Activated naive CD8-positive, alpha-beta T cell treated with anti-CD3 and anti-CD28 coated beads, Interleukin-2, amount 50 U/mL, for 24 hours (primary cell): ENCODE results near the gene PHOX2A.
"Not testable (repeated sequence)": the region's sequence is repeated elsewhere in the genome, so short reads cannot be mapped to it uniquely, and the experiment has no call there.

Experiments used
- ATAC-seq: fragments of 150-1000 bp; cut with Tn5 transposase; one replicate; pipeline ENCODE4 v1.10.0; 2021
- DNase-seq: peaks from one replicate; pipeline ENCODE4 v3.0.0; 2021
- H3K27ac Mint-ChIP-seq: one replicate; pipeline ENCODE4 v1.8.0; 2021; ENCODE audit warnings: mild to moderate bottlenecking, mixed read lengths
- H3K27me3 Mint-ChIP-seq: one replicate; pipeline ENCODE4 v1.8.0; 2021; ENCODE audit warnings: mixed read lengths
- H3K36me3 Mint-ChIP-seq: one replicate; pipeline ENCODE4 v1.8.0; 2021; ENCODE audit warnings: low read depth, mixed read lengths
- H3K4me1 Mint-ChIP-seq: one replicate; pipeline ENCODE4 v1.8.0; 2021; ENCODE audit warnings: mixed read lengths
- H3K4me3 Mint-ChIP-seq: one replicate; pipeline ENCODE4 v1.8.0; 2021; ENCODE audit warnings: mild to moderate bottlenecking, moderate library complexity, mixed read lengths
- H3K9me3 Mint-ChIP-seq: one replicate; pipeline ENCODE4 v1.8.0; 2021; ENCODE audit warnings: mixed read lengths

Gene PHOX2A

DNA sequence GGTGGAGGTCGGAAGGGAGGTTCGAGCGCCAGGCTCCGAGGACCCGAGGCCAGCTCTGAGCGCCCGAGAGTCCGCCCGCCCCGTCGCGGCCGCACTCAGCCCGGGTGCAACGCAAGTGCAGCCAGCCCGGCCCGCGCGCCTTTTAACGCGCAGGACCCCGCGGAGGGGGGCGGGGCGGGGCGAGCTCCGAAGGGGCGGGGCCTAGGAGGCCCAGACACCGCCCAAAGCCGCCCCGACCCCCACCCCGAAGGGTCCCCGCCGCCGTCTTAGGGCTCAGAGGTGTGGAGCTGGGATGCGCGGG is at the start of gene PHOX2A:
Gene PHOX2A, minus strand, starts transcription at position 117 of the 301 bp plus-strand sequence. CDS start 172 bp downstream, outside the sequence.
- peaks cover 19% of the 10 kb centered on the region for H3K4me1 Mint-ChIP-seq
- no peak for DNase-seq
- H3K36me3 Mint-ChIP-seq: no peaks in the 10 kb centered on the region
- H3K9me3 Mint-ChIP-seq: no peaks in the 10 kb centered on the region
- ATAC-seq: no peak
- peak within 1 kb of the TSS; percentile 1 for H3K4me3 Mint-ChIP-seq
- H3K27me3 Mint-ChIP-seq: peaks cover 49% of the 10 kb centered on the region
- H3K27ac Mint-ChIP-seq: no peak within 1 kb of the TSS

DNA sequence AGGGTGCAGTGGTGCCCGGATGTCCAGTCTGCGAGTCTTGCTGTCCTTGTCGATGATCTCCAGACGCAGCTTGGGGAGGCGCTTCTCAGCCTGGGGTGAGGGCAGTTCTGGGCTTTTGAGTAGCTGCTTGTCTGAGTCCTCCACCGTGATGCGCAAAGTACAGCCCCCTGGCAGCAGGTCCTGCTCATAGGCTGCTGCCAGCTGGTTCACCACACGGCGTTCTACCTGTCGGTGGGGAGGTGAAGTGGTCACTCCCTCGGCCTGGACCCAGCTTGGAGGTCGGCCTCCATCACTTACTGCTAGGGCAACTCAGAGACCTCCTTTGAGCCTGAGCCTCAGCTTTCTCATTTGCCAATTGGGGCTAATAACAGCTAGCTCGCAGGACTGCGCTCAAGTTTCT is 49.4 kb upstream of the PHOX2A start:
- H3K36me3 Mint-ChIP-seq: peaks cover 1% of the 10 kb centered on the region
- no peak overlapping the region for H3K27ac Mint-ChIP-seq
- no peaks in the 10 kb centered on the region for H3K27me3 Mint-ChIP-seq
- DNase-seq (no peak), ATAC-seq (no peak)
- no peaks in the 10 kb centered on the region for H3K9me3 Mint-ChIP-seq
- H3K4me1 Mint-ChIP-seq: no peaks in the 10 kb centered on the region
- no peak overlapping the region for H3K4me3 Mint-ChIP-seq

DNA sequence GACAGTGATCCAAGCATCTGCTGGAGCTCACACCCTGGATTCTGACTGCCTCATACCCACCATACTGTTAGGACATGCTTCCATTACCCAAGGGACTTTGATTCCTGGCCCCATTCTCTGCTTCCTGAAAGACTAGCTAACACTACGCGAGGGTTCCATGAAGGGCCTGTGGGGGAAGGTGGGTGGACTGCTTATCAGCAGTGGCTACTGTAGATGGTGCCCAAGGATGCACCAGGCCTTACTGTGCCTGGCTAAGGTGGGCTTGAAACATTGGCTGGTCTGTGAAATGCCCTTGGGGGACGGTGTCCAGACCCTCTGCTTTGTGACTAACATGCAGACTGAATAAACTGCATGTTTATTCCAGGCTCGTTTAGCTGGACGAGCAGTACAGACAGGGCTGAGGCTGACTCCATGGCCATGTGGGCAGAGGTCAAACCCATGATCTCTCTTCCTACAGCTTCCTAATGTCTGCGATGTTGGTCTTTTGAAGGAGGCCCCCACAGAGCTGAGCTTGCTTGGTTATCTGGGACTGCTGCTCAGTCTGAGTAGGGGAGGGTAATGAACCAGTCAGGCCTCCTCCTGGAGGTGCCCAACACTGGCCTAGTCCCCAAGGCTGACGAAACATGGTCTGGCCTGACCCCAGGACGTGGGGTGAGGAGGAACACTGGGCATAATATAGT is 48.3 kb upstream of the PHOX2A start:
- Mint-ChIP-seq H3K4me1 (no peaks in the 10 kb centered on the region), H3K36me3 (peaks cover 1% of the 10 kb centered on the region), H3K4me3 (no peak overlapping the region), H3K9me3 (no peaks in the 10 kb centered on the region), H3K27me3 (no peaks in the 10 kb centered on the region), H3K27ac (no peak overlapping the region)
- ATAC-seq (peak; percentile 18), DNase-seq (no peak)

DNA sequence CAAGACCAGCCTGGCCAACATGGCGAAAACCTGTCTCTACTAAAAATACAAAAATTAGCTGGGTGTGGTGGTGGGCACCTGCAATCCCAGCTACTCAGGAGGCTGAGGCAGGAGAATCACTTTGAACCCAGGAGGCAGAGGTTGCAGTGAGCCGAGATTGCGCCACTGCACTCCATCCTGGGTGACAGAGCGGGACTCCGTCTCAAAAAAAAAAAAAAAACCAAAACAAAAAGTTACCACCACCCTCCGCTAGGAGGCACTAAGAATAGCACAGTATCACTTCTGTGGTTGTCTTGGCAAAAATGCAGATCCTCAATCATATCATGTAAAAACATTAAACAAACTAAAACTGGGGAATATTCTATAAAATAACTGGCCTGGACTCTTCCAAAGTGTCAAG is 46.8 kb upstream of the PHOX2A start:
- not testable (repeated sequence) for H3K9me3 Mint-ChIP-seq, H3K36me3 Mint-ChIP-seq, ATAC-seq, DNase-seq, H3K4me3 Mint-ChIP-seq, H3K27me3 Mint-ChIP-seq, H3K27ac Mint-ChIP-seq, H3K4me1 Mint-ChIP-seq

DNA sequence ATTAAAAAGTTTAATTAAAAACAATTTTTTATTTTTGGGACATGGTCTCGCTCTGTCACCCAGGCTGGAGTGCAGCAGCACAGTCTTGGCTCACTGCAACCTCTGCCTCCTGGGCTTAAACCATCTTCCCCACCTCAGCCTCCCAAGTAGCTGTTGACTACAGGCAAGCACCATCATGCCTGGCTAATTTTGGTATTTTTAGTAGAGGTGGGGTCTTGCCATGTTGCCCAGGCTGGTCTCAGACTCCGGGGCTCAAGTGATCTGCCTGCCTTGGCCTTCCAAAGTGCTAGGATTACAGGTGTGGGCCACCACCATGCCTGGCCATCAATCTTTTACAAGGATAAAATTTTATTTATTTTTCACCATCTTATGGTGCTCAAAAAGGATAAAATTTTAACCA is 43.3 kb upstream of the PHOX2A start:
- DNase-seq (no peak), ATAC-seq (no peak)
- H3K4me1 Mint-ChIP-seq: no peaks in the 10 kb centered on the region
- H3K4me3 Mint-ChIP-seq: no peak overlapping the region
- peaks cover 20% of the 10 kb centered on the region for H3K27me3 Mint-ChIP-seq
- no peaks in the 10 kb centered on the region for H3K9me3 Mint-ChIP-seq
- no peak overlapping the region for H3K27ac Mint-ChIP-seq
- no peaks in the 10 kb centered on the region for H3K36me3 Mint-ChIP-seq

DNA sequence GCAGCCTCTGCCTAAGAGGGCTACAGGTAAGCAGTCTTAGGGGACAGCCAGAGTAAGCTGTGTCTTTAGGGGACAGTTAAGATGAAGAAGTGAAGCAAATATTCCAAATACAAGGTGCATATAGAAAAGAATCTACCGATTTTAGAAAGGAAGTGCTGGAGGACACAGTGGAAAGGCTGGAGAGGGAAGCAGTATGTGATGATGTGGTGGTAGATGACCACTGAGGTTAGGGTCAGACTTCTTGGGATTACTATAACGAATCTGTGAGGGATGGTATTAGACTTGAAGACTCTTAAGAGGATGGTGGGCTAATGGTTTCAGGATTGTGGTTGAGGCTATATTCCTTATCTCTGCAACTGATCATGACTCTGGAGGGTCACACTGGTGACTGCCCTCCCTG is 40.0 kb upstream of the PHOX2A start:
- Mint-ChIP-seq H3K36me3 (no peaks in the 10 kb centered on the region), H3K4me3 (no peak overlapping the region), H3K9me3 (peaks cover 3% of the 10 kb centered on the region), H3K27me3 (peaks cover 38% of the 10 kb centered on the region), H3K4me1 (no peaks in the 10 kb centered on the region), H3K27ac (no peak overlapping the region)
- no peak for DNase-seq
- no peak for ATAC-seq

DNA sequence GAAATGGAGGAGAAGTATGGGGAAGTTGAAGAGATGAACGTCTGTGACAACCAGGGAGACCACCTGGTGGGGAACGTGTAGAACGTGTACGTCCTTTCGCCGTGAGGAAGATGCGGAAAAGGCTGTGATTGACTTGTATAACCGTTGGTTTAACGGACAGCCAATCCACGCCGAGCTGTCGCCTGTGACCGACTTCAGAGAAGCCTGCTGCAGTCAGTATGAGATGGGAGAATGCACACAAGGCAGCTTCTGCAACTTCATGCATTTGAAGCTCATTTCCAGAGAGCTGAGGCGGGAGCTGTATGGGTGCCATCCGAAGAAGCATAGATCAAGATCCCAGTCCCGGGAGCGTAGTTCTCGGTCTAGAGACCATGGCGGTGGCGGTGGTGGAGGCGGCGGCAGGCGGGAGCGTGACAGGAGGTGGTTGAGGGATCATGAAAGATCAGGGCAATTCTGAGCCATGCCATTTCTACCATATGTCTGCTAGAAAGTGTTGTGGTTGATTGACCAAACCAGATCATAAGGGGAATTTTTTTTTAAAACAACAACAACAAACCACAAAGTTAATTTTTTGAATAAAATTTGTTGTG is 36.8 kb upstream of the PHOX2A start:
- Mint-ChIP-seq H3K27me3 (peaks cover 46% of the 10 kb centered on the region), H3K36me3 (no peaks in the 10 kb centered on the region), H3K27ac (no peak overlapping the region), H3K4me1 (no peaks in the 10 kb centered on the region), H3K9me3 (peaks cover 3% of the 10 kb centered on the region), H3K4me3 (no peak overlapping the region)
- no peak for DNase-seq
- ATAC-seq: no peak

DNA sequence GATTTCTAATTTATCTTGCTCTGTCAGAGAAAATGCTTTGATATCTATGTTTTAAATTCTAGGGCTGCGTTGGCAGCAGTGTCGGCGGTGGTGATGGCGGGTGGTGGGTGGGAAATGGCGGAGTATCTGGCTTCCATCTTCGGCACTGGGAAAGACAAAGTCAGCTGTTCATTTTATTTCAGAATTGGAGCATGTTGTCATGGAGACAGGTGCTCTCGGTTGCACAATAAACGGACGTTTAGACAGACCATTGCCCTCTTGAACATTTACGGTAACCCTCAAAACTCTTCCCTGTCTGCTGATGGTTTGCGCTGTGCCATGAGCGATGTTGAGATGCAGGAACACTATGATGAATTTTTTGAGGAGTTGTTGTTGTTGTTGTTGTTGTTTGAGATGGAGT is 36.1 kb upstream of the PHOX2A start:
- H3K4me1 Mint-ChIP-seq: no peaks in the 10 kb centered on the region
- DNase-seq (no peak), ATAC-seq (no peak)
- no peaks in the 10 kb centered on the region for H3K36me3 Mint-ChIP-seq
- H3K27ac Mint-ChIP-seq: no peak overlapping the region
- H3K9me3 Mint-ChIP-seq: peaks cover 3% of the 10 kb centered on the region
- no peak overlapping the region for H3K4me3 Mint-ChIP-seq
- H3K27me3 Mint-ChIP-seq: peaks cover 47% of the 10 kb centered on the region

DNA sequence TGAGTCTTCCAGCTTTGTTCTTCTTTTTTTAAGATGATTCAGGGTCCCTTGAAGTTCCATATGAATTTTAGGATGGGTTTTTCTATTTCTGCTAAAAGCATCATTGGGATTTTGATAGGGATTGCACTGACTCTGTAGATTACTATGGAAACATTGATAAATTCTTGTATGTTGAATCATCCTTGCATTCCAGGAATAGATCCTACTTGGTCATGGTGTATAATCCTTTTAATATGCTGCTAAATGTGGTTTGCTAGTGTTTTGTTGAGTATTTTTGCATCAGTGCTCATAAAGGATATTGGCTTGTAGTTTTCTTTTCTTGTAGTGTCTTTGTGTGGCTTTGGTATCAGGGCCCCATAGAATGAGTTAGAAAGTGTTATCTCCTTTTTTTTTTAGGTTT is 34.9 kb upstream of the PHOX2A start:
- Mint-ChIP-seq H3K27me3 (peaks cover 42% of the 10 kb centered on the region), H3K36me3 (no peaks in the 10 kb centered on the region), H3K9me3 (peaks cover 3% of the 10 kb centered on the region), H3K4me3 (no peak overlapping the region), H3K4me1 (no peaks in the 10 kb centered on the region), H3K27ac (no peak overlapping the region)
- ATAC-seq (no peak), DNase-seq (no peak)

DNA sequence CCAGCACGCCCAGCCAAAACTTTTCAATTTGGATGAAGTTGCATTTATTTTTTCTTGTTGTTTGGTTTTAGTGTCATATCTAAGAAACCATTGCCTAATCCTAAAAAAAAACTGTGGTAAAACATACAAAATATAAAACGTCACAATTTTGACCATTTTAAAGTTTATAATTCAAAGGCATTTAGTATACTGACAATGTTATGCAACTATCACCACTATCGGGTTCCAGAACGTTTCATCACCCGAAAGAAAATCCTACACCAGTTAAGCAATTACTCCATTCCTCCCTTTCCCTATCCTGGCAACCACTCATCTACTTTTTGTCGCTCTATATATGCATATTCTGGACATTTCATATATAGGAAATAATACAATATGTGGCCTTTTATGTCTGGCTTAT is 30.5 kb upstream of the PHOX2A start:
- H3K36me3 Mint-ChIP-seq: no peaks in the 10 kb centered on the region
- ATAC-seq: no peak
- no peaks in the 10 kb centered on the region for H3K9me3 Mint-ChIP-seq
- H3K27me3 Mint-ChIP-seq: peaks cover 22% of the 10 kb centered on the region
- no peak for DNase-seq
- H3K27ac Mint-ChIP-seq: no peak overlapping the region
- H3K4me1 Mint-ChIP-seq: peaks cover 8% of the 10 kb centered on the region
- no peak overlapping the region for H3K4me3 Mint-ChIP-seq

DNA sequence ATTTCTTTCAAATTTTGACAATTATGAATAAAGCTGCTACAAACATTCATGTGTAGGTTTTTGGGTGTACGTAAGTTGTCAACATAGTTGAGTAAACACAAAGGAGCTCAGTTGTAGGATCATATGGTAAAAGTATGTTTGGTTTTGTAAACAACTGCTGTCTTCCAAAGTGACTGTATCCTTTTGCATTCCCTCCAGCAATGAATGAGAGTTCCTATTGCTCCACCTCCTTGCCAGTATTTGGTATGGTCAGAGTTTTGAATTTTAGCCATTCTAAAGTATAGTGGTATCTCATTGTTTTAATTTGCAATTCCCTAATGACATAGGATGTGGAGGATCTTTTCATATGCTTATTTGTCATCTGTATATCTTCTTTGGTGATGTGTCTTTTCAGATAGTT is 28.0 kb upstream of the PHOX2A start:
- H3K27ac Mint-ChIP-seq: no peak overlapping the region
- H3K4me3 Mint-ChIP-seq: no peak overlapping the region
- DNase-seq: no peak
- H3K27me3 Mint-ChIP-seq: peaks cover 17% of the 10 kb centered on the region
- H3K9me3 Mint-ChIP-seq: no peaks in the 10 kb centered on the region
- ATAC-seq: no peak
- H3K4me1 Mint-ChIP-seq: peaks cover 8% of the 10 kb centered on the region
- no peaks in the 10 kb centered on the region for H3K36me3 Mint-ChIP-seq

DNA sequence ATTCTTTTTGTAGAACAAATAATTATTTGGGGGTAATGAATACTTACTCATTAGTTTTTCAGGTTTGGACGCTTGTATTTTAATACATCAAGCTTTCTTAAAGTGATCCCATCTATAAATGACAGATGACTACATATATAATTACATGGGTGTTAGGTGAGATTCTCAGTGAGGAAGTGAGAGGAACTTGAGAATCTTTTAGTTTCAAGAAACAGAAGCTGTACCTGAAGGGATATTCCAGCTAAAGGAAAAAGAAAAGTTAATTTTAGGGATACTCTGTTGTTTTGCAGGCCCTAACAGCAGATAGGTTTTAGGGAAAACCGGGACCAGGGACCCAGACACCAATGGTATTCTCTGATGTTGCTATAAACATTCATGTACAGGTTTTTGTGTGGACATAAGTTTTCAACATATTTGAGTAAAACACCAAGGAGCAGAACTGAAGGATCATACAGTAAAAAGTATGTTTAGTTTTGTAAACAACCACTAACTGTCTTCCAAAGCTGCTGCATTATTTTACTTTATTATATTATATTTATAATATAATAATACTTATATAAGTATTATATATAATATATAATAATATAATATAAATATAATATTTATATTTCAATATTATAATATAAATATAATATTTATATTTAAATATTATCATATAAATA is 24.1 kb upstream of the PHOX2A start:
- DNase-seq: no peak
- no peaks in the 10 kb centered on the region for H3K36me3 Mint-ChIP-seq
- no peak for ATAC-seq
- H3K27me3 Mint-ChIP-seq: peaks cover 12% of the 10 kb centered on the region
- H3K4me3 Mint-ChIP-seq: no peak overlapping the region
- H3K4me1 Mint-ChIP-seq: peaks cover 5% of the 10 kb centered on the region
- no peak overlapping the region for H3K27ac Mint-ChIP-seq
- no peaks in the 10 kb centered on the region for H3K9me3 Mint-ChIP-seq

DNA sequence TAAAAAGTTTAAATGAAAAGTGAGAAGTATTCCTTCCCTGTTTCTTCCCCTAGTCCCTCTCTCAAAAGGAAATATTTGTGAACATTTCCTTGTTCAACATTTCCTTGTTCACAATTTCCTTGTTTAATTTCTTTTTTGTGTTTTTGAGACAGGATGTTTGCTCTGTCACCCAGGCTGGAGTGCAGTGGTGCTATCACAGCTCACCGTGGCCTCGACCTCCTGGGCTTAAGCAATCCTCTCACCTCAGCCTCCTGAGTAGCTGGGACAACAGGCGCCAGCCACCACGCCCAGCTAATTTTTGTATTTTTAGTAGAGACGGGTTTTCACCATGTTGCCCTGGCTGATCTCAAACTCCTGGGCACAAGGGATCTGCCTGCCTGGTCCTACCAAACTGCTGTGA is 23.0 kb upstream of the PHOX2A start:
- not testable (repeated sequence) for H3K36me3 Mint-ChIP-seq, H3K9me3 Mint-ChIP-seq, ATAC-seq, H3K4me3 Mint-ChIP-seq, H3K27ac Mint-ChIP-seq, DNase-seq, H3K4me1 Mint-ChIP-seq
- H3K27me3 Mint-ChIP-seq: peaks cover 12% of the 10 kb centered on the region

DNA sequence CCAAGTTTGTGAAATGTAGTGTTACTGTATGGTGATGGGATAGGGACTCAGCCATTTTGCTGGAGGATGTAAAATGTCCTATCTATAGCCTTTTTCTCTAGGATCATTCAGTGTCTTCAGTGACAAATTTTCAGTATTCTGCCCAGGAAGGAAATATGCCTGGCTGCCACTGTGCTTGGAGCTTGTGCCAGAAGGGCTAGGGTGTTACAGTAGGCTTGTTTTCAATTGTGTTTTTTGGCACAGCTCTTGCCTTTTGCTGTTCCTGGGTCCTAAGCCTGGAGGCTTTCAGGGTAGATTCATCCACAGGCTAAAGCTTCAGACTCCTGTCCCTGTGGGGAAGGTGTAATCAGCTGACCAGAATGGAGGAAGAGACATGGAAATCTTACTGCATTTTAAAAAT is 22.0 kb upstream of the PHOX2A start:
- Mint-ChIP-seq H3K36me3 (no peaks in the 10 kb centered on the region), H3K27ac (no peak overlapping the region), H3K9me3 (no peaks in the 10 kb centered on the region)

DNA sequence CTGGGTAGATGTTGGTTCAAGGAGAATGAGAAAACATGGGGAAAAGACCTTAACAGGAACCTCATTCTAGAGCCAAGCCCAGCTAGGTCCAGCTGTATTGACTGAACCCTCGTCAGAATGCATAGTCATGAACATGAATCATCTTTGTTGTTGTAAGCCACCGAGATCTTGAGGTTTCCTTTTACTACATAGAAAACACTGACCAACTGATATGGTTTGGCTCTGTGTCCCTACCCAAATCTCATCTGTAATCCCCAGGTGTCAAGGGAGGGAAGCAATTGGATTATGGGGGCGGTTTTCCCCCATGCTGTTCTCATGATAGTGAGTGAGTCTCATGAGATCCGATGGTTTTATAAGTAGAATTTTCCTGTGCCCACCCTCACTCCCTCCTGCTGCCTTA is 19.4 kb upstream of the PHOX2A start:
- no peaks in the 10 kb centered on the region for H3K36me3 Mint-ChIP-seq
- no peaks in the 10 kb centered on the region for H3K4me1 Mint-ChIP-seq
- H3K27me3 Mint-ChIP-seq: peaks cover 7% of the 10 kb centered on the region
- H3K9me3 Mint-ChIP-seq: no peaks in the 10 kb centered on the region
- ATAC-seq: no peak
- H3K4me3 Mint-ChIP-seq: no peak overlapping the region
- H3K27ac Mint-ChIP-seq: no peak overlapping the region
- DNase-seq: no peak

More for the DNA sequence above, 22.0 kb upstream of the PHOX2A start:
- H3K4me1 Mint-ChIP-seq: peaks cover 5% of the 10 kb centered on the region
- peaks cover 8% of the 10 kb centered on the region for H3K27me3 Mint-ChIP-seq
- no peak for ATAC-seq
- no peak overlapping the region for H3K4me3 Mint-ChIP-seq
- DNase-seq: no peak
